H9 (cell line): Measurements from ENCODE around the gene ST6GALNAC6. TPM values are rescaled to one million over a fixed set of nuclear protein-coding genes. Genes with fewer than 3 reads are reported as not detected.

Experiments
- DNase-seq: peaks from one replicate; pipeline ENCODE4 v3.0.0-alpha.2; 2017
- H2AFZ ChIP-seq: one replicate; pipeline ENCODE4 v1.6.1; 2013; ENCODE audit warnings: mild to moderate bottlenecking, low read length, control low read depth, moderate library complexity
- H2AK5ac ChIP-seq: 2 replicates; pipeline ENCODE4 v1.6.1; 2013; ENCODE audit warnings: low read length, control low read depth, mixed read lengths; ENCODE audit not compliant: insufficient read length
- H2BK120ac ChIP-seq: one replicate; pipeline ENCODE4 v1.6.1; 2013; ENCODE audit warnings: low read depth, mild to moderate bottlenecking, low read length, control low read depth, inconsistent platforms; ENCODE audit not compliant: poor library complexity, severe bottlenecking
- H2BK12ac ChIP-seq: 2 replicates; pipeline ENCODE4 v1.6.1; 2013; ENCODE audit warnings: low read length, control low read depth, mixed read lengths, low read depth; ENCODE audit not compliant: insufficient read length
- H2BK15ac ChIP-seq: 2 replicates; pipeline ENCODE4 v1.6.1; 2013; ENCODE audit warnings: low read depth, low read length, control low read depth
- H2BK20ac ChIP-seq: one replicate; pipeline ENCODE4 v1.6.1; 2013; ENCODE audit warnings: low read depth, mild to moderate bottlenecking, low read length, control low read depth, inconsistent platforms; ENCODE audit not compliant: poor library complexity, severe bottlenecking
- H2BK5ac ChIP-seq: 2 replicates; pipeline ENCODE4 v1.6.1; 2013; ENCODE audit warnings: low read length, control low read depth, mixed read lengths; ENCODE audit not compliant: insufficient read length
- H3K14ac ChIP-seq: 2 replicates; pipeline ENCODE4 v1.6.1; 2013; ENCODE audit warnings: low read length, control low read depth; ENCODE audit not compliant: insufficient read depth
- H3K18ac ChIP-seq: 2 replicates; pipeline ENCODE4 v1.6.1; 2013; ENCODE audit warnings: low read depth, mild to moderate bottlenecking, mixed read lengths, low read length, control low read depth; ENCODE audit not compliant: insufficient read length
- H3K23ac ChIP-seq: 2 replicates; pipeline ENCODE4 v1.6.1; 2013; ENCODE audit warnings: low read length, control low read depth, mixed read lengths, low read depth; ENCODE audit not compliant: insufficient read length
- H3K23me2 ChIP-seq: 2 replicates; pipeline ENCODE4 v1.6.1; 2013; ENCODE audit warnings: low read depth, mild to moderate bottlenecking, mixed read lengths, low read length, control low read depth; ENCODE audit not compliant: insufficient read length, poor library complexity, severe bottlenecking
- H3K27ac ChIP-seq: 2 replicates; pipeline ENCODE4 v1.5.1; 2013; ENCODE audit warnings: low read length, control low read depth, mixed read lengths, low read depth; ENCODE audit not compliant: insufficient read length
- H3K27me3 ChIP-seq: 2 replicates; pipeline ENCODE4 v1.6.1; 2013; ENCODE audit warnings: low read length, control low read depth, inconsistent platforms; ENCODE audit not compliant: insufficient read depth
- H3K4ac ChIP-seq: 2 replicates; pipeline ENCODE4 v1.6.1; 2013; ENCODE audit warnings: low read depth, mild to moderate bottlenecking, control low read depth, inconsistent platforms, low read length, moderate library complexity
- H3K4me1 ChIP-seq: 2 replicates; pipeline ENCODE4 v1.6.1; 2013; ENCODE audit warnings: low read length, control low read depth, inconsistent platforms; ENCODE audit not compliant: insufficient read depth
- H3K4me2 ChIP-seq: 2 replicates; pipeline ENCODE4 v1.6.1; 2013; ENCODE audit warnings: low read length, control low read depth, mixed read lengths; ENCODE audit not compliant: insufficient read length, insufficient read depth
- H3K56ac ChIP-seq: 2 replicates; pipeline ENCODE4 v1.6.1; 2013; ENCODE audit warnings: low read depth, mild to moderate bottlenecking, mixed read lengths, low read length, control low read depth; ENCODE audit not compliant: insufficient read length
- H3K79me1 ChIP-seq: 2 replicates; pipeline ENCODE4 v1.6.1; 2013; ENCODE audit warnings: low read depth, mild to moderate bottlenecking, moderate library complexity, low read length, control low read depth, inconsistent platforms; ENCODE audit not compliant: insufficient read depth, poor library complexity, severe bottlenecking
- H3K79me2 ChIP-seq: 2 replicates; pipeline ENCODE4 v1.6.1; 2013; ENCODE audit warnings: low read length, control low read depth, inconsistent platforms; ENCODE audit not compliant: insufficient read depth
- H3K9ac ChIP-seq: 2 replicates; pipeline ENCODE4 v1.6.1; 2013; ENCODE audit warnings: low read length, control low read depth, mixed read lengths; ENCODE audit not compliant: insufficient read length; ENCODE audit errors: extremely low read depth
- H3K9me3 ChIP-seq: one replicate; pipeline ENCODE4 v1.6.1; 2013; ENCODE audit warnings: low read depth, low read length, inconsistent platforms; ENCODE audit not compliant: control insufficient read depth
- H3T11ph ChIP-seq: one replicate; pipeline ENCODE4 v1.6.1; 2013; ENCODE audit warnings: mild to moderate bottlenecking, low read length, control low read depth, inconsistent platforms
- H4K20me1 ChIP-seq: one replicate; pipeline ENCODE4 v1.6.1; 2013; ENCODE audit not compliant: control insufficient read depth, insufficient read length, insufficient read depth
- H4K5ac ChIP-seq: 2 replicates; pipeline ENCODE4 v1.6.1; 2013; ENCODE audit warnings: low read depth, mild to moderate bottlenecking, mixed read lengths, low read length, control low read depth; ENCODE audit not compliant: insufficient read length
- H4K8ac ChIP-seq: replicated peaks from 2 replicates; pipeline ENCODE4 v1.6.1; 2013; ENCODE audit warnings: low read length, control low read depth, mixed read lengths, low read depth; ENCODE audit not compliant: insufficient read length
- H4K91ac ChIP-seq: 2 replicates; pipeline ENCODE4 v1.6.1; 2013; ENCODE audit warnings: low read depth, mild to moderate bottlenecking, moderate library complexity, mixed read lengths, low read length, control low read depth; ENCODE audit not compliant: insufficient read length
- H3K27ac Mint-ChIP-seq, 3 experiments: 2 replicates in 2 of 3; 3 replicates in 1 of 3; pipeline ENCODE4 v1.8.0; 2020 to 2021; ENCODE audit warnings: mixed read lengths in 3 of 3, mild to moderate bottlenecking in 1 of 3, moderate library complexity in 1 of 3
- H3K27me3 Mint-ChIP-seq: 2 replicates; pipeline ENCODE4 v1.8.0; 2021; ENCODE audit warnings: low read depth, mild to moderate bottlenecking, moderate library complexity, mixed read lengths
- H3K36me3 Mint-ChIP-seq, 3 experiments: 2 replicates in 2 of 3; 3 replicates in 1 of 3; pipeline ENCODE4 v1.8.0; 2020 to 2021; ENCODE audit warnings: low read depth in 3 of 3, mixed read lengths in 3 of 3; ENCODE audit not compliant: insufficient read depth in 1 of 3
- H3K4me1 Mint-ChIP-seq, 2 experiments: 2 replicates each; pipeline ENCODE4 v1.8.0; 2020; ENCODE audit warnings: mixed read lengths in 2 of 2
- H3K4me3 Mint-ChIP-seq, 2 experiments: 2 replicates in 1 of 2; 3 replicates in 1 of 2; pipeline ENCODE4 v1.8.0; 2020 to 2021; ENCODE audit warnings: mild to moderate bottlenecking in 2 of 2, mixed read lengths in 2 of 2, moderate library complexity in 1 of 2
- H3K9me3 Mint-ChIP-seq, 2 experiments: 2 replicates in 1 of 2; 3 replicates in 1 of 2; pipeline ENCODE4 v1.8.0; 2020; ENCODE audit warnings: mild to moderate bottlenecking in 2 of 2, mixed read lengths in 2 of 2, moderate library complexity in 1 of 2
- WGBS: extraction: QIAGEN DNeasy Blood & Tissue Kit; methylation state at CpG from one replicate; pipeline ENCODE4 v1.1.7; 2013; ENCODE audit warnings: missing lambda C conversion rate, low lambda C conversion rate, mixed read lengths; ENCODE audit not compliant: insufficient read length; ENCODE audit errors: extremely low coverage; 5-methylcytosine and 5-hydroxymethylcytosine counted together
- total RNA-seq: library from RNA; stranded (reverse); gene quantifications from 2 replicates; pipeline ENCODE4 v1.2.1, GENCODE V29; 2021
- TF ChIP-seq, protein P1 (sequence below): fragments of 200-600 bp; sonication (generic); conservative IDR thresholded peaks from 3 replicates; pipeline ENCODE4 v1.8.0; 2021; ENCODE audit warnings: antibody characterized with exemption, mild to moderate bottlenecking

ST6GALNAC6 gene
- total RNA-seq, 1 experiment from 2014 or later = 29.8 TPM

DNA sequence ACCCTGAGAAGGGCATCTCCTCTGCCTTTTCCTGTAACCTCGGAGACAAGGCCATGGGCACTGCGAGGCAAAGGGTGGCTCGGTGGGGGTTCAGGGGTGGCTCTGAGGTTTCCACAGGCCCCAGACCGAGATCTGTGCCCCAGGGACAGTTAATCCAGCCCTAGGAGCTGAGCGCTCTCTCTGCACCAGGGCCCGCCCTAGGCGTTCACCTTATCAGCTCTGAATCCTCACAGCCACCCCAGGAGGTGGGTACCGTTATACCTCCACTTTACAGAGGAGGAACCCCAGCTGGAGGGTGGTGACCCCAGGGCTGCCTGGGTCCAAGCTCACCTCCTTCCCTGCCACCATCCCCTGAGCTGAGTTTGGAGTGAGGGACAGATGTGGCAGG, 42.7 kb downstream of the ST6GALNAC6 start:
- peak overlapping the region in 1 of 3 experiments; percentile 77; a peak in 1 of 7 replicates for H3K27ac Mint-ChIP-seq
- TF ChIP-seq, protein P1, sequence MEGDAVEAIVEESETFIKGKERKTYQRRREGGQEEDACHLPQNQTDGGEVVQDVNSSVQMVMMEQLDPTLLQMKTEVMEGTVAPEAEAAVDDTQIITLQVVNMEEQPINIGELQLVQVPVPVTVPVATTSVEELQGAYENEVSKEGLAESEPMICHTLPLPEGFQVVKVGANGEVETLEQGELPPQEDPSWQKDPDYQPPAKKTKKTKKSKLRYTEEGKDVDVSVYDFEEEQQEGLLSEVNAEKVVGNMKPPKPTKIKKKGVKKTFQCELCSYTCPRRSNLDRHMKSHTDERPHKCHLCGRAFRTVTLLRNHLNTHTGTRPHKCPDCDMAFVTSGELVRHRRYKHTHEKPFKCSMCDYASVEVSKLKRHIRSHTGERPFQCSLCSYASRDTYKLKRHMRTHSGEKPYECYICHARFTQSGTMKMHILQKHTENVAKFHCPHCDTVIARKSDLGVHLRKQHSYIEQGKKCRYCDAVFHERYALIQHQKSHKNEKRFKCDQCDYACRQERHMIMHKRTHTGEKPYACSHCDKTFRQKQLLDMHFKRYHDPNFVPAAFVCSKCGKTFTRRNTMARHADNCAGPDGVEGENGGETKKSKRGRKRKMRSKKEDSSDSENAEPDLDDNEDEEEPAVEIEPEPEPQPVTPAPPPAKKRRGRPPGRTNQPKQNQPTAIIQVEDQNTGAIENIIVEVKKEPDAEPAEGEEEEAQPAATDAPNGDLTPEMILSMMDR = no peak
- DNase-seq = no peak
- Histone ChIP-seq H4K8ac (no peak overlapping the region), H3K79me2 (no peaks in the 10 kb centered on the region), H3K4me1 (no peaks in the 10 kb centered on the region), H3K27ac (no peak overlapping the region), H2AK5ac (no peak overlapping the region), H3K23ac (no peak overlapping the region), H2BK5ac (no peak overlapping the region), H3K4ac (no peak overlapping the region), H2BK12ac (no peak overlapping the region), H3K79me1 (no peaks in the 10 kb centered on the region), H2AFZ (no peak overlapping the region), H3K27me3 (no peaks in the 10 kb centered on the region), H3K9ac (no peak overlapping the region), H4K20me1 (no peaks in the 10 kb centered on the region), H3K9me3 (no peaks in the 10 kb centered on the region), H2BK120ac (no peak overlapping the region), H3K56ac (no peak overlapping the region), H3K18ac (no peak overlapping the region), H4K5ac (no peak overlapping the region), H2BK15ac (no peak overlapping the region), H4K91ac (no peak overlapping the region), H2BK20ac (no peak overlapping the region), H3T11ph (no peak overlapping the region), H3K23me2 (peaks cover 3% of the 10 kb centered on the region), H3K14ac (no peak overlapping the region), H3K4me2 (no peak overlapping the region)
- no peak overlapping the region for H3K4me3 Mint-ChIP-seq
- H3K36me3 Mint-ChIP-seq = no peaks in the 10 kb centered on the region
- no peaks in the 10 kb centered on the region; the same call in none of the 2 replicates for H3K27me3 Mint-ChIP-seq
- H3K4me1 Mint-ChIP-seq = peaks cover 2 to 9% of the 10 kb centered on the region in 2 experiments; a peak in 2 of 4 replicates
- no peaks in the 10 kb centered on the region for H3K9me3 Mint-ChIP-seq
- no CpG with 5 or more reads among the region's 8 CpGs for WGBS
